ENCODE data around the gene CFAP77. TPM values are rescaled to one million over a fixed set of nuclear protein-coding genes. Genes with fewer than 3 reads are reported as not detected.

Gene CFAP77
- total and polyA plus RNA-seq, 10 of the 15 experiments (the other 5 are each of a cell fraction or from before 2014, with no cell fraction given) = 0.33 TPM; not detected in 9

- no peak for TF ChIP-seq ZBTB11 (CRISPR knock-in tag; IDR thresholded peaks at IDR 0.05)
- no peak for TF ChIP-seq RAD51 (IDR thresholded peaks at IDR 0.05)
- TF ChIP-seq CHD1 (IDR thresholded peaks at IDR 0.05; ENCODE audit: low read depth, low read length) = no peak
- no peak for TF ChIP-seq TAF1 (IDR thresholded peaks at IDR 0.05; ENCODE audit: borderline replicate concordance, low read depth, low read length)
- no peak for TF ChIP-seq NFYB (IDR thresholded peaks at IDR 0.05; ENCODE audit: insufficient read depth, low read depth, low read length)
- no peak for TF ChIP-seq PBX3 (IDR thresholded peaks at IDR 0.05; ENCODE audit: insufficient replicate concordance, low read depth, low read length)
- TF ChIP-seq NFXL1 (IDR thresholded peaks at IDR 0.05; ENCODE audit: borderline replicate concordance) = no peak
Measured at GRCh38 chr9:132591751-132592314, 181.8 kb downstream of the CFAP77 start (continued).

- no peak overlapping the region for H3K4me3 ChIP-seq
- H3K9ac ChIP-seq (ENCODE audit: control insufficient read depth, insufficient read depth, low read length) = no peak overlapping the region
- no peak for FAIRE-seq
- peaks cover 3 to 5% of the 10 kb centered on the region in 2 experiments for H3K36me3 ChIP-seq (ENCODE audit: control insufficient read depth in 2 of 2, insufficient read depth in 2 of 2, low read length in 1 of 2)
- SMC1A ChIA-PET (ENCODE audit: uncharacterized antibody, unreplicated experiment) = no interaction called here
- POLR2A ChIA-PET = no interaction called here
- RAD21 ChIA-PET (ENCODE audit: unreplicated experiment) = no interaction called here
- CTCF ChIA-PET = no interaction called here
- H4K20me1 ChIP-seq (ENCODE audit: control insufficient read depth, insufficient read depth) = no peaks in the 10 kb centered on the region
- in situ Hi-C loops (cut with MboI) = no loop called here
- no peak for ATAC-seq
- no peak overlapping the region for H3K27ac ChIP-seq (ENCODE audit: control insufficient read depth, insufficient read depth)
- H3K9me3 ChIP-seq (replicated peaks; ENCODE audit: control insufficient read depth, insufficient read depth, low read length) = no peaks in the 10 kb centered on the region
- H3K4me1 ChIP-seq (ENCODE audit: control insufficient read depth, insufficient read depth, low read length) = no peaks in the 10 kb centered on the region
- DNase-seq (ENCODE audit: low read depth, low spot score) = no peak
- H3K79me2 ChIP-seq (ENCODE audit: control insufficient read depth, insufficient read depth, low read length) = no peaks in the 10 kb centered on the region
- H3K27me3 ChIP-seq (replicated peaks in 1 of 2; ENCODE audit: control insufficient read depth in 2 of 2, insufficient read depth in 2 of 2, low read length in 1 of 2) = peaks cover 0 to 6% of the 10 kb centered on the region in 2 experiments; a peak in 3 of 4 replicates
- BruUV-seq (replicated peaks) = no TSS peak
- H2AFZ ChIP-seq (ENCODE audit: control insufficient read depth, low read depth, low read length) = no peak overlapping the region
- H3K4me2 ChIP-seq (ENCODE audit: control insufficient read depth, insufficient read depth) = no peak overlapping the region
- 87% methylated on average over 8 of the region's 8 CpGs for WGBS (ENCODE audit: insufficient coverage, insufficient replicate concordance, low lambda C conversion rate, missing lambda C conversion rate)
- intact Hi-C loops (cut with micrococcal nuclease; ENCODE audit: unreplicated experiment) = no loop called here
- TF ChIP-seq REST (IDR thresholded peaks at IDR 0.05; ENCODE audit: low read depth, low read length) (no peak), E2F4 (IDR thresholded peaks at IDR 0.05; ENCODE audit: low read depth, low read length) (no peak), MTA3 (IDR thresholded peaks at IDR 0.05; ENCODE audit: borderline replicate concordance, low read length) (no peak), ETV6 (conservative IDR thresholded peaks at IDR 0.05 in 1 of 2, IDR thresholded peaks at IDR 0.05 in 1 of 2; ENCODE audit: borderline replicate concordance in 1 of 2, low read depth in 1 of 2) (no peak), HCFC1 (IDR thresholded peaks at IDR 0.05; ENCODE audit: low read length) (no peak), NR2C2 (IDR thresholded peaks at IDR 0.05; ENCODE audit: borderline replicate concordance, control insufficient read depth, insufficient read length, low read depth) (no peak)
Measured at GRCh38 chr9:132592451-132592850, 182.4 kb downstream of the CFAP77 start.
